Testis (tissue), 3 donors: ENCODE results near the gene CAMTA1. TPM values are rescaled to one million over a fixed set of nuclear protein-coding genes. Genes with fewer than 3 reads are reported as not detected.

Experiments used
- DNase-seq: peaks from one replicate; pipeline ENCODE4 v3.0.0-alpha.2; 2019
- H3K27ac ChIP-seq, 2 donors: fragments of 200-600 bp; sonication (generic); one replicate each; pipeline ENCODE4 v1.5.1; 2019
- H3K27me3 ChIP-seq: fragments of 200-600 bp; sonication (generic); one replicate; pipeline ENCODE4 v1.5.1; 2019
- H3K36me3 ChIP-seq: fragments of 200-600 bp; sonication (generic); one replicate; pipeline ENCODE4 v1.5.1; 2017; ENCODE audit warnings: low read depth; ENCODE audit errors: missing control alignments
- H3K4me1 ChIP-seq: fragments of 200-600 bp; sonication (generic); one replicate; pipeline ENCODE4 v1.5.1; 2019
- H3K4me3 ChIP-seq, 2 donors: fragments of 200-600 bp; sonication (generic); one replicate each; pipeline ENCODE4 v1.5.1; 2017 to 2019
- H3K9me3 ChIP-seq: fragments of 200-600 bp; sonication (generic); one replicate; pipeline ENCODE4 v1.5.1; 2017
- POLR2A ChIP-seq: fragments of 450-650 bp; IDR thresholded peaks from one replicate; pipeline ENCODE4 v1.6.1; 2017; ENCODE audit warnings: antibody characterized with exemption, mild to moderate bottlenecking, moderate library complexity
- WGBS, 2 donors: methylation state at CpG; one replicate each; pipeline ENCODE4 v1.1.5; 2018; 5-methylcytosine and 5-hydroxymethylcytosine counted together
- intact Hi-C: fragments of 100-400 bp; cut with DNase I; formaldehyde crosslinking; loops from one replicate; pipeline ENCODE4 v1.15.1; 2023; ENCODE audit warnings: low total_unique reads
- polyA plus RNA-seq: library from polyadenylated mRNA; stranded (reverse); fragments of 350-450 nt; fragmentation: Illumina TruSeq; extraction: RNeasy Lipid Tissue Mini Kit (QIAGEN cat#74804); gene quantifications from one replicate; pipeline ENCODE4 v1.2.3, GENCODE V29; 2014; ENCODE audit warnings: low read depth, low replicate concordance; ENCODE audit not compliant: insufficient read depth
- total RNA-seq, 2 donors: library from RNA; depleted of rRNA; stranded (reverse); fragments of >200 nt; gene quantifications; one replicate each; pipeline ENCODE4 v1.2.3, GENCODE V29; 2016
- TF ChIP-seq, protein P1 (sequence below), 3 experiments: fragments of 450-650 bp in 2 of 3; fragments of 200-600 bp in 1 of 3; sonication (generic) in 1 of 3; IDR thresholded peaks; one replicate each; pipeline ENCODE4 v1.5.1; 2016 to 2019; ENCODE audit warnings: antibody characterized with exemption in 3 of 3, mild to moderate bottlenecking in 2 of 3, moderate library complexity in 1 of 3

Gene CAMTA1
- total and polyA plus RNA-seq, 3 donors from 2014 or later, result 116 to 158 (median 119) TPM

DNA sequence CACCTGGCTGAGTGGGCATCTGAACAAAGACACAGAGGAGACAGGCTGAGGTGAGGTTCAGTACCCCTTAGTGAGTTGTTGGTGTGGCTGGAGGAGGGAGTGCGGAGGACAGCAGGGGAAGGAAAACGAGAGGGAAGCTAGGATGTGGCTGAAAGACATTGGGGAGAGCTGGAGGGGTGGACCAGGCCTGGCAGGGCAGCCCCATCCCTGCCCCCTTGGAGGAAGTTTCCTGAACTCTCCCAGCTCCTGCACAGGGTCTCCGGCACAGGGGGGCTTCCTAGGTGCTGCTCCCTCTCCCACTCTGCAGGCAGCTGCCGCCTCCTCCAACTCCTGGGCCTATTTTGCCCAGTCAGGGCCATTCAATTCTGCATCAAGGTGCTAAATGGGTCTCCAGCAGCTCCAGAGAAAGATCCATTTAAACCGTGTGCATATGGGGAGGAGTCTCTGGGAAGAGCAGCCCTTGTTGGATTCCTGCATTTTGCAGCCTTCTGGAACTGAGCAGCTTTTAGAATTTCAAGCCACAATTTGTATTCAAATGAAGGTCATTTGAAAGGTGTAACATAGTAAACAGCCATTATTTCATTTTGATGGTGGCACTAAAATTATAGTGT, 193.9 kb downstream of the CAMTA1 start:
- no peak overlapping the region for H3K4me3 ChIP-seq
- H3K4me1 ChIP-seq, result no peaks in the 10 kb centered on the region
- H3K27me3 ChIP-seq, result no peaks in the 10 kb centered on the region
- 82 to 87% methylated on average over 5 of the region's 5 CpGs for WGBS, 2 donors
- no peaks in the 10 kb centered on the region for H3K9me3 ChIP-seq
- H3K36me3 ChIP-seq, result no peaks in the 10 kb centered on the region
- no peak overlapping the region for H3K27ac ChIP-seq
- no peak for DNase-seq
- TF ChIP-seq POLR2A, result no peak
- TF ChIP-seq, protein P1, sequence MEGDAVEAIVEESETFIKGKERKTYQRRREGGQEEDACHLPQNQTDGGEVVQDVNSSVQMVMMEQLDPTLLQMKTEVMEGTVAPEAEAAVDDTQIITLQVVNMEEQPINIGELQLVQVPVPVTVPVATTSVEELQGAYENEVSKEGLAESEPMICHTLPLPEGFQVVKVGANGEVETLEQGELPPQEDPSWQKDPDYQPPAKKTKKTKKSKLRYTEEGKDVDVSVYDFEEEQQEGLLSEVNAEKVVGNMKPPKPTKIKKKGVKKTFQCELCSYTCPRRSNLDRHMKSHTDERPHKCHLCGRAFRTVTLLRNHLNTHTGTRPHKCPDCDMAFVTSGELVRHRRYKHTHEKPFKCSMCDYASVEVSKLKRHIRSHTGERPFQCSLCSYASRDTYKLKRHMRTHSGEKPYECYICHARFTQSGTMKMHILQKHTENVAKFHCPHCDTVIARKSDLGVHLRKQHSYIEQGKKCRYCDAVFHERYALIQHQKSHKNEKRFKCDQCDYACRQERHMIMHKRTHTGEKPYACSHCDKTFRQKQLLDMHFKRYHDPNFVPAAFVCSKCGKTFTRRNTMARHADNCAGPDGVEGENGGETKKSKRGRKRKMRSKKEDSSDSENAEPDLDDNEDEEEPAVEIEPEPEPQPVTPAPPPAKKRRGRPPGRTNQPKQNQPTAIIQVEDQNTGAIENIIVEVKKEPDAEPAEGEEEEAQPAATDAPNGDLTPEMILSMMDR (IDR thresholded peaks at IDR 0.05), result no peak
- intact Hi-C loops, result no loop called here

DNA sequence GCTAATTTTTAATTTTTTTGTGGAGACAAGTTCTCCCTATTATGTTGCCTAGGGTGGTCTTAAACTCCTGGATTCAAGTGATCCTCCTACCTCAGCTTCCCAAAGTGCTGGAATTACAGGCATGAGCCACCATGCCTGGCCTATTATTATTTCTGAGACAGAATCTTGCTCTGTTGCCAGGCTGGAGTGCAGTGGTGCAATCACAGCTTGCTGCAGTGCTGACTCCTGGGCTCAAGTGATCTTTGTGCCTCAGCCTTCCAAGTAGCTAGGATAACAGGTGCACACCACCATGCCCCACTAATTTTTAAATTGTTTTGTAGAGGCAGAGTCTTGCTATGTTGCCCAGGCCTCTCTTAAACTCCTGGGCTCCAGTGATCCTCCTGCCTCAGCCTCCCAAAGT, 196.3 kb downstream of the CAMTA1 start:
- Histone ChIP-seq H3K4me1 (no peaks in the 10 kb centered on the region), H3K9me3 (no peaks in the 10 kb centered on the region), H3K27me3 (no peaks in the 10 kb centered on the region), H3K27ac (no peak overlapping the region), H3K4me3 (no peak overlapping the region), H3K36me3 (no peaks in the 10 kb centered on the region)
- intact Hi-C loops, result no loop called here
- DNase-seq, result no peak
- TF ChIP-seq POLR2A, result no peak
- TF ChIP-seq, protein P1 (IDR thresholded peaks at IDR 0.05), result no peak

DNA sequence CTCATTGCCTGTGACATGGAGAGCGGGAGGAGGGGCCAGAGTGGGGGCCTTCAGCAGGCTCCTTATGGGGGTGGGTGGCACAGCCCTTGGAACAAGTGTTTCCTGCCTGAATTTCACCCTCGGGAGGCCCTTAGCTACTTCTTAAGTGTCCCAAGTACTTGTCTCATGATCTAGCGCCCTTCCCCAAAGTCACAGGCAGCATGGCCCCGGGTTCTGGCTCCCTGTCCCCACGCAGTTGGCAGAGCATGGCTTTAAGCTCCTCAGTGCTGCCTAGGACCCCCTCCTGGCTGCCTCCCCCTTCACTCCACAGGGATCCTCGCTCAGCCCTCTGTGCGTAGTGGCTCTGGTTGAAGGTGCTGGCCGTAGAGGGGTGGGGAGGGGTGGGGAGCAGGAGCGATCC, 197.2 kb downstream of the CAMTA1 start:
- 93 to 100% methylated on average over 7 to 9 of the region's 9 CpGs for WGBS, 2 donors
- Histone ChIP-seq H3K27me3 (no peaks in the 10 kb centered on the region), H3K9me3 (no peaks in the 10 kb centered on the region), H3K4me1 (no peaks in the 10 kb centered on the region), H3K36me3 (no peaks in the 10 kb centered on the region), H3K27ac (no peak overlapping the region), H3K4me3 (no peak overlapping the region)
- no peak for DNase-seq
- intact Hi-C loops, result no loop called here
- TF ChIP-seq, protein P1 (IDR thresholded peaks at IDR 0.05), result no peak
- no peak for TF ChIP-seq POLR2A

DNA sequence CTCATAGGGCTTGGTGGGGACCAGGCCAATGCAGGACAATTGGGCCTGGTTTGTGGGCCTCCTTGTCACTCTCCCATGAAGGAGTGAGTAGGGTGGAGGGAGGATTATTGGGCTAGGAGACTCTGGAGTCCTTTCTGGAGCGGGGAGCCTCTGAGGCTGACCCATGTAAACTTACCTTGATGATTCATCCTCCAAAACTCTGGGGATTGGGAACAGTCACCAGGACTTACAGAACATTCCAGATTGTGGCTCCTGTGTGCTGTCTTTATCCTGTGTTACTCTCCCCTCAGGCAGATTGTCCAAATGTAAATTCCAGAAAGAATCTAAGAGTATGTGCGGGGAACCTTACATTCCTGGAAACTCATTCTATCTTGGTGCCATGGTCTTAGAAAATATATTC, 197.6 kb downstream of the CAMTA1 start:
- 97 to 100% methylated on average over 2 of the region's 2 CpGs for WGBS, 2 donors
- H3K27me3 ChIP-seq, result no peaks in the 10 kb centered on the region
- H3K4me1 ChIP-seq, result no peaks in the 10 kb centered on the region
- no peak overlapping the region for H3K4me3 ChIP-seq
- H3K27ac ChIP-seq, result no peak overlapping the region
- no peaks in the 10 kb centered on the region for H3K36me3 ChIP-seq
- no peak for TF ChIP-seq POLR2A
- TF ChIP-seq, protein P1 (IDR thresholded peaks at IDR 0.05), result no peak
- intact Hi-C loops, result no loop called here
- no peaks in the 10 kb centered on the region for H3K9me3 ChIP-seq
- DNase-seq, result no peak

DNA sequence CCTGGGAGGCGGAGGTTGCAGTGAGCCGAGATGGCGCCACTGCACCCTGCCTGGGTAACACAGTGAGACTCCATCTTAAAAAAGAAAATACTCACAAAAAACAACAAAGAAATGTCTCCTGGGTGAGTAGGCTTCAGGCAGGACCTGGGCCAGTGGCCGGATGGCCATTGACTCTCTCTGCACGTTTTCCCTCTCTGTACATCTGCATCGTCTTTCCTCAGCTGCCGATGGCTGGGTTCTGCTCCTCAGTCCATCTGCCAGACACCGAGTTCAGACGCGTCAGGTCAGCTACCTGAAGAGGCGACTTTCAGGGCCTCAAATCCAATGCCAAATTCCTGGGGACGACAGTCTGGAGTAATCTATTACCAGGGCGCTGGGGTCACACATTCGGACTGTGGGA, 199.3 kb downstream of the CAMTA1 start:
- DNase-seq, result no peak
- Histone ChIP-seq H3K9me3 (no peaks in the 10 kb centered on the region), H3K36me3 (no peaks in the 10 kb centered on the region), H3K4me1 (no peaks in the 10 kb centered on the region), H3K27me3 (no peaks in the 10 kb centered on the region), H3K27ac (no peak overlapping the region), H3K4me3 (no peak overlapping the region)
- TF ChIP-seq POLR2A, result no peak
- TF ChIP-seq, protein P1 (IDR thresholded peaks at IDR 0.05), result no peak
- WGBS, 2 donors, result 76% methylated on average over 14 of the region's 14 CpGs
- intact Hi-C loops, result no loop called here
